Measurements from ENCODE around the gene RAE1.

Gene RAE1

DNA sequence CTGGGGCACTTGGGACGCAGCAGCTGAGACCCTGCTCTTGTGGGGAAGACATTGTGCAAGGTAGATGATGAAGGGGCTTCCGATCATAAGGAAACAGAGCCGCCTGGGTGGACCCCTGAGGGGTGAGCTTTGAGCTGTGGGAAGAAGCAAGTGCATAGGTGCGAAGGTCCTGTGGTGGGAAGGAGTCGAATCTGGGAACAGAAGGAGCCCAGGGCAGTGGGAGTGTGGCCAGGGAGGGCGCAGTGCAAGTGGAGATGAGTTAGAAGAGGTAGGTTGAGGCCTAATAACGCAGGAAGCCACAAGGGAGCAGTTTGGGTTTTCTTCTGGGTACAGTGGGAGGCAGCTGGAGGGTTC, 50.5 kb downstream of the RAE1 start:
- no peak for DNase-seq

DNA sequence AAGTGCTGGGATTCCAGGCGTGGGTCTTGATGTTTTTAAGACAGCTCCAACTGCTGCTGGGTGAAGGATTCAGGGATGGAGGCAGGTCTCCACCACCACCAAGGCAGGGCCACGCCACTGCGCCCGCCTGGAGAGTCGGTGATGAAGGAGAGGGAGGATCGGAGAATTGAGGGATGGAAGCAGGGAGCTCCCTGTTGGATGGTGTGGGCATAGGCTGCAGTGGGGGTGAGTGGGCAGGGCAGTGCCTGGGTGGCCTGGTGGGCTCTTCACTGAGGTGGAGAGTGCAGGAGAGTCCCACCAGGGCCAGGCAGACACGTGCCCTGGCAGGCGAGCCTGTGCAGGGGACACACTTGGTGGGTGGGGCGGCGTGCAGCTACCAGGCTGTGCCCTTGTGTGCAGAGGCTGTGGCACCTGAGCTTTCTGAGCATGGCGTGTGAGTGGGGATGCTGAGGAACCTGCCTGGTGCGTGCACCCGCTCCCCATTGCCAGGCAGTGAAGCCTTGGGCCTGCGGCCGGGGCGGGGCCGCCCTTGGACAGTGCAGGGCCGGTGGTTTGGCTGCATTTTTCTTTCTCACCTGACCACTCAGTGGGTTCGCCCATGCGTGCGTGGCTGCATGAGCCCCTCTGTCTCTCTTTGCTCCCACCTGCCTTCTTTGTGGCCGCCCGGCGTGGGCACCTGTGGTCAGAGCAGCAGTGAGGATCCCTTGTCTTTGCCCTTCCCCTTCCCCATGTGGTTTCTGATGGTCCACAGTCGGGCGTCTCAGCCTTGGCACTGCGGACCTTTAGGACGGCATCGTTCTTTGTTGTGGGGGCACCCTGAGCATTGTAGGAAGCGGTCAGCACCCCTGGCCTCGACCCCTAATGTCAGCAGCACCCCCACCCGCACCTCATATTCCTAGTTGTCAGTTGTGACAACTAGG, 51.4 kb downstream of the RAE1 start:
- no peak for DNase-seq

DNA sequence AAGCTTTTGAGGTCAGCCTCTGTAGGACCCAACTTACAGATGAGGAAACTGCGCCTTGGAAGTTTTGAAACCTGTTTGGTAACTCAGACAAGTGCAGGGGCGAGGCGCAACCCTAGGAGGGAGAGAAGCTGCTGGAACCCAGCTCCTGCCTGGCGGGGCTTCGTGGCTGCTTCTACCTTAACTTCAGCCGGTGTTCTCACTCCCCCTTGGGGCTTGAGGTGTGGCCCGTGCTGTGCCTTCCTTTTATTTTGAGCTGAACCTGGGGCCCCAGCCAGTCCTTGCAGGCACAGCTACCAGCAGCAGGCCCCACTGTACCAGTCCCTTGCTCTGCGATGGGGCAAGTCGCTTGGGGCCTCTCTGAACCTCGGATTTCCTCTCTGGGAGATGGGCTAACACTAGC, 52.2 kb downstream of the RAE1 start:
- DNase-seq = no peak

DNA sequence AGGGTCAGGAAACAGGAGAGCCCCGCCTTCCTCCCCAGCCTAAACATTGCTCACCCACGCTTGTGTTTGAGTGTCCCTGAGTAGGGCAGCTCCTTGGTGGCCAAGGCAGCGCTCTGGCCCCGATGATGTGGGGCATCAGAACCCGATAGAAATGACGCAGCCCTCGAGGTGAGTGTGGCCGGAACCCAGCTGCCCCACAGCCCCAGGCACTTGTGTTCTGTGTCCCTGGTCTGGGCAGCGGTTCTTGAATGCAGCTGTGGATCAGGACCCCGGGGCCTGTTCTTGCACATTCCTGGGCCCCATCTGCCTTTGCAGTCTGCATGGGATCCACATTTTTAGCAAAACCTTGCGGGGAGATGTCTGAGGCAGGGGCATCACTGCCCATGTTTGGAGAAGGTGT, 53.0 kb downstream of the RAE1 start:
- DNase-seq = no peak

DNA sequence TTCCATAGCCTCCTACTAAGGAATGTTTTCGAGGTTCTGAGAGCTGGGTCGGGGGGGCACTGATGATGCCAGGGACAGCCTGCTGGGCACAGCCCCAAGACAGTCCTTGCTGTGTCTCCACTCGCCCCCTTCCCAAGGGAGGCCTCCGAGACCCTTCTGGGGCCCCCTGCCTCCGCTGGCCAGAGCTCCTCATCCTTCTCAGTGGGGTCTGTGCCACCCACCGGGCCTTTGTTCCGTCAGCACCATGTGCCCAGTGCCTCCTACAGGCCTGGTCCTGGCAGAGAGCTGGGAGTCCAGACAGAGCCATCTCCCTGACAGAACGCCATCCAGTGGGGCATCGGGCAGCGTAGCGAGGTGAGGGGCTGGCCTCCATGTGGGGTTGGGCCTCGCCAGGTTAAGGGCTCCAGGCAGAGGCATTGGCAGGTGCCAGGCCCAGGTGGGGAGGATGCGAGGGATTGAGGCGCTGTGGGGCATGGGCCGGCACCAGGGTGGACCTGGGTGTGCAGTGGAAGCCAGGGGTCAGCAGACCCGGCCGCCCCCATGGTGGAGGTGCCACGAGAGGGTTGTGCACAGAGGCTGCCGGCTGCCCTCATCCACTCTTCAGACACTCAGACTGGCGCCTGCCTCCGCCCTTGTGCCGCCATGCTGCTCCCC, 53.5 kb downstream of the RAE1 start:
- DNase-seq = no peak

DNA sequence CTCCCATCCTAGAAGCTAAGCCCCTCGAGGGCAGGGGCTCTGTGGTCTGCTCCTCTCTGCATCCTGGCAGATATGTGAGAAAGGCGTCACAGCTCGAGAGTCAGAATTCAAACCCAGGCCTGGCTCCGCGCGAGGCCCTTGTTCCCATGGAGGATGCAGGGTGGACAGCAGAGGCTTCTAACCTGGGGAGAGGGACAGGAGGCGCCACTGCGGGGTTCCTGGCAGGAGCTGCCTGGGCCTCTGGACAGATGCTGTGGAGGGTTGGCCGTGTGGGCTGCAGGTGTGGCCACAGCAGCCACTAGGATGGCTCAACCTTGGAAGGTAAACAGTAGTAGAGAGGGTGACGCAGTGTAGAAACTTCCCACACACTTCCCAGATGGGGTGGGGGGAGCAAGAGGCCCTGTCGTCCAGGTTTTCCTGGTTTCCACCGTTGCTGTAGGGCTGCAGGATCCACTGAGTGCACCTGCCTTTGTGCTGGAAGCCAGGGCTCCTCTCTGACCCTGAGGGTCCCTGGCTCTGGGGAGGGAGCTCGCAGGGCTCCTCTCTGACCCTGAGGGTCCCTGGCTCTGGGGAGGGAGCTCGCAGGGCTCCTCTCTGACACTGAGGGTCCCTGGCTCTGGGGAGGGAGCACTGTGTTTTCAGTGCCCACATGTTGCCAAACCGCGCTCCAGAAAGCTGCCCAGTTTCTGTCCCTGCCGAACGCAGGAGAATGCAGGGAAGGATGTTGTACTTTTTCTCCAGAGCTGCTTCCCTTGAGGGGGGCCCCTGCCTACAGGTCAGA, 54.4 kb downstream of the RAE1 start:
- DNase-seq = no peak

DNA sequence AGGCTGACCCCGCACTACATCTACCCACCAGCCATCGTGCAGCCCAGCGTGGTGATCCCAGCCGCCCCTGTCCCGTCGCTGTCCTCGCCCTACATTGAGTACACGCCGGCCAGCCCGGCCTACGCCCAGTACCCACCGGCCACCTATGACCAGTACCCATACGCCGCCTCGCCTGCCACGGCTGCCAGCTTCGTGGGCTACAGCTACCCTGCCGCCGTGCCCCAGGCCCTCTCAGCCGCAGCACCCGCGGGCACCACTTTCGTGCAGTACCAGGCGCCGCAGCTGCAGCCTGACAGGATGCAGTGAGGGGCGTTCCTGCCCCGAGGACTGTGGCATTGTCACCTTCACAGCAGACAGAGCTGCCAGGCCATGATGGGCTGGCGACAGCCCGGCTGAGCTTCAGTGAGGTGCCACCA, 56.5 kb downstream of the RAE1 start:
- DNase-seq = no peak

DNA sequence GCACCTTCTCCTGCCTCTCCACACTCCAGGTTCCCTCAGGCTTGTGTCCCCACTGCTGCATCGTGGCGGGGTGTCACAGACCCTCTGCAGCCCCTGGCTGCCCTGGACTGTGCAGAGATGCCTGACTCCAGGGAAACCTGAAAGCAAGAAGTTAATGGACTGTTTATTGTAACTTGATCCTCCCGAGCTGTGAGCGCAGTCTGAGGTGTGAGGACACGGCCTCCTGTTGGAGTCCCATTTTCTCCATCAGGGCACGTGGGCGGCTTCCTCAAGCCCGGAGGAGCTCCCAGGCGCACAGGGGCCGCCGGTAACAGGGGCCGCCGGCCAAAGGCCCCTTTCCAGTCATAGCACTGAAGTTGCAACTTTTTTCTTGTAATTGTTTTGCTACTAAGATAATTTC, 57.1 kb downstream of the RAE1 start:
- no peak for DNase-seq

DNA sequence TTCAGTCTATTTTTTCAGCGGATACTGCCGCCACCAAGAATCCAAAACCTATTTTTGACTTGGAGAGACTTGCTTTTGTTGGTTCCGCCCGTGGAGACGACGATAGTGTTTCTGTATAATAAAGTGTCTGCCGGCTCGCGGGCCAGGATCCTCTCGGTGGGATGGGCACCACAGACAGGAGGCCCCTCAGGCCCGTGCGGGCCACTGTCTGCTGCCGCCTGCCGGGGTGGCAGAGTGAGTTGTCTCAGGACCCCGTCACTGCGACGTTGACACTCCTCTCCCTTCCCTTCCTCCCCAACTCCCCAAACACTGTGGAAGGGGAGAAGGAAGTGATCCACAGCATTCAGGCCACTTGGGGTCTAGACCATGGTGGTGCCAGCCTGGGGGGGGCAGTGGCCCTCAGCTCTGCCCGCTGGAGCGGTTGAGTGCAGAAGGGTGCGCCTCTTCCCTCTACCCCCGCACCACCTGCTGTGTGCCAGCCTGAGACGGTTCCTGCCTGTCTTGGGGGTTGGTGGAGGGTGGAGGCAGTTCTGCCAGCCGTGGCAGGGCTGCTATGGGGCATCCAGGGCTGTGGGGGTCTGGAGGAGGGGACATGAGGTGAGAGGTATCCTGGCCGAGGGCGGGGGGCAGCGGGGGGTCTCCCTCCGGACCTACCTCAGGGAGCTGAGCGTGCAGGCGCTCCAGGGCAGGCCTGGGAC, 57.6 kb downstream of the RAE1 start:
- no peak for DNase-seq

DNA sequence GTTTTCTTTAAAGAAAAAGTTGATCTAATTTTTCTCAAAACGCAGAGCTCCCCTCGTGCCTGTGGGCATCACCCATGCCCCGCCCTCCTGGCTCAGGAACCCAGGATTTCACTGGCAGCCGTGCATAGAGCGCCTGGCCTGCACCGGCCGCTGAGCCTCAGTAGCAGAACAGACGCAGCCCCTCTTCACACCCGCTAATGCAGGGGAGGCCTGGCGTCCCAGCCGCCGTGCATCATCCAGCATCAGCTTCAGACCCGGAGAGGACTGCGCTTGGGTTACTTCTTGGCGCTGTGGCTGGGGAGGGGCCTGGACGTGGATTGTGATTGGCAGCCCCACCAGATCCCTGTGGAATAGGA, 58.2 kb downstream of the RAE1 start:
- no peak for DNase-seq

DNA sequence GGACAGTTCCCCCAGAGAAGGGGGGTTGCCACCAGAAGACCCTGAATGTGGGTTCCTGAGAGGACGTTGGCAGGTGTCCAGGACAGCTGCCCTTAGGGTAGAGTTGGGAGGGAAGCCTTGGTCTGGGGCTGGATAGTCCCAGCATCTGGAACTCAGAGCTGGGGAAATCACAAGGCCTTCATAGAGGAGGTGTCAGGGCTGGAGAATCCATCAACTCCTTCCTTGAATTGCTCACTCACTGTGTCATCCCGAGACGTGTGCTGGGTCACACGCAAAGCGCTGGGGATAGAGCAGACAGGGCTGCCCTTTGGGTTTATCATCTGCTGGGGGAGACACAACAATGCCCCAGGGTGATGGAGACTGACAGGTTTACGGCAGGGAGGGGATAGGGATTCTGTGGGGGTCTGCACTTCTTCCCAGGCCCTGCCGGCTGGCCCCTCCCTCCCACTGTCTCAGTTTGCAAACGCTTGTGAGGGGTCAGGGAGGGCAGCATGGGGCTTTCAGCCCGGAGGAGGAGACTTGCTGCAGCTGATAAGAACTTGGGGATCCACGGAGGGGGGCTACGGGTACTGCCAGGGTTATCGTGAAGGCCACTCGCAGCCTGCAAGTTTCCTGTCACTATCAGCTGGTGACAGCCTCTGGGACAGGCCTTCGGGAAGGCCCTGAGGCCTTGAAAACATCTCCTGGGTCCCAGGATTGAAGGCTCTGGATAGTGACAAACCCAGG, 58.8 kb downstream of the RAE1 start:
- DNase-seq = no peak

DNA sequence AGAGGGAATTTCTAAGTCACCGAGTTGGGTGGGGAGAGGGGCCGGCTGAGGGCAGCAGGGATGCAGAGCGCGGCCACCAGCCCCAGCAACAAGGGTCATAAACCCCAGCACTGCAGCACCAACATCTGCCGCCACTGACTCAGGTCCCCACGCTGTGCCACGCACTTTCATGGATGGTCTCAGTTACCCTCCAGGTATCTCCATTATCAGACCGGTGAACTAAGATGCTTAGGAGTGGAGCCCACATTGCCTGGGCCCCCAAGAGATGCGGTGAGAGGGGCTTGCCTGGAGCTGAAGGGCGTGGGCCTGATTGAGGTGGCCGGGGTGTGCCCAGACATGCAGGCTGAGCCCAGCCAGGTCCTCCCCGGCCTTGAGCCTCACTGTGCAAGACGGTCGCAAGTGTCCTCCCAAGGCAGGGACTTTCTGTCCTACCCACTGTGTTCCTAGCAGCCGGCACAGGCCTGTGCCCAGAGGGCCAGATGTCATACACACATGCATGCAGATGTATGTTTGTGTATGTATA, 59.4 kb downstream of the RAE1 start:
- DNase-seq = no peak

DNA sequence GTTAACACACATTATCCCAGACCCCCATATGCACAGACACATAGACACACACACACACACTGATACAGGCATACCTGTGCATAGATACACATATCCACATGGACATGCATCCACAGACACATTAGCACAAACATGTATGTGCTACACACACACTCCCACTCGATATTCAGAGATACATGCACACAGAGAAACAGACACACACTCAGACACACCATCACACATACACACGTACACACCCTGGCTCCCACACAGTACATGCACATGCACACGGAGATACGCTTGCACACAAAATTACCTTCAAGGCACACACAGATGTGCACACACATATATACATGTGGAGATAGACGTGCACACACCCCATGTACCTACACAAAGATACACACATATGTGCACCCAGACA, 59.9 kb downstream of the RAE1 start:
- no peak for DNase-seq

DNA sequence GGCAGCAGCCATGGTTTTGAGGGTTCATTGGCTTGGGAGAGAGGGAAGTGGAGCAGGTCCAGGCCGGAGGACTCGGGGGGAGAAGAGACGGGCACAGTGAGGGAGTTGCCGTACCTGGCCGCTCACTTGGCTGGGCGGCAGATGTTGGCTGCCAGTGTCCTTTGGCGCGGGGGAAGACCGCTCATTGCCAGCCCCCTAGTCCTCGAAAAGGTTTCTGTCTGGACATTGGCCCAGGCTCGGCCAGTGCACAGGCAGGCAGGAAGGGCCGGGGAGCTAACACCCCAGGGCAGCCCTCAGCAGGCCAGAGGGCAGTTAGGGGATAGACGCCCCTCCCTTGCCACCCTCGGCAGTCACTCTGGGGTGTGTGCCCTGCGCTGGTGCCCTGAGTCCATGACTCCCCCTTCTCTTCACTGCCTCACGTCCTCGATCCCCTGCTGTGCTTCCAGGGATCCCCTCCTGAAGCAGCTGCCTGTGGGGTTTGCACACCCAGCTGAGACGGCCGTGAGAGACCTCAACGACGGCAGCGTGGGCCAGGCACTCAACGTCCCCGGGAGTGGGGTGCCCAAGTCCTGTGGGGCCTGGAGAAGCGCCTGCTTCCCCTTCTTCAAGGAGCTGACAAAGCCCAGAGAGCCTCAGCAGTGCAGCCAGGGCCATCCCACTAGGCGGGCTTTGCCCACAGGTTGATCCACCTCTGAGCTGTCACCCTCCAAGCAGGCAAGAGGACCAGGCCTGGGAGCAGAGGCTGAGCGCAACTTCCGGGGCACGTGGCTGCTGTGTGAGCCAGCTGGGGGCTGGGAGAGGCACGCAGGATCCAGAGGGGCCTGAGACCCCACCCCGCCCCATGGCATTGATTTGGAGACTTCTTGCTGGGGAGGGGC, 60.6 kb downstream of the RAE1 start:
- DNase-seq = no peak

DNA sequence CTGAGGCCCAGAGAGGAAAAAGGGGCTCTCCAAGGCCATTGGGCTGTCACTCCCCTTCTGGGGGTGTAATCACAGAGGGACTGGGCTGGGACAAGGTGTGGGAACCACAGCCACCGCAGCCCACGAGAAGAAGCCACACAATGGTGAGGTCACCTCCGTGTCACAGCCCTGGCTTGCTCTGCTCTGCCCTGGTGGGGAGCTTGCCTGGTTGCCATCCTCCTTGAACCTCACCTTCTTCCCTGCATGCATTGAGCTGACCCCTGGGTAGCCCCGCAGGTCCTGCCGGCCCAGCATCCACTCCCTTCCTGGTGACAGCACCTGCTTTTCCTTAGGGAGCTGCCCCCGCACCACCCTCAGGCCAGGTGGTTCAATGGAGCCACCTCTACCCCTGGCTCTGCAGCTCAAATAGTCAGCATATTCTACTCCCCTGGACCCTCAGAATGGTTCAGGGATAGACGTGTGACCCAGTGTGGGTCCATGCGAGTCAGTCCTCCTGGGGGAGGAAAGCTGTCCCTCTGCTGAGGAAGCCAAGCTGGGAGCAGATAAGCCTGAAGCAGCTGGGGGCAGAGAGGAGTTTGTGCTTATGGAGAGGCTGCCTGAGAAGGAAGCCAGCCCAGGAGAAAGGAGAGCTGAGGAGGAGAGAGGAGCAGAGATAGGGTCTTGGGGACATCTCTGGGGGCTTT, 61.4 kb downstream of the RAE1 start:
- DNase-seq = no peak

DNA sequence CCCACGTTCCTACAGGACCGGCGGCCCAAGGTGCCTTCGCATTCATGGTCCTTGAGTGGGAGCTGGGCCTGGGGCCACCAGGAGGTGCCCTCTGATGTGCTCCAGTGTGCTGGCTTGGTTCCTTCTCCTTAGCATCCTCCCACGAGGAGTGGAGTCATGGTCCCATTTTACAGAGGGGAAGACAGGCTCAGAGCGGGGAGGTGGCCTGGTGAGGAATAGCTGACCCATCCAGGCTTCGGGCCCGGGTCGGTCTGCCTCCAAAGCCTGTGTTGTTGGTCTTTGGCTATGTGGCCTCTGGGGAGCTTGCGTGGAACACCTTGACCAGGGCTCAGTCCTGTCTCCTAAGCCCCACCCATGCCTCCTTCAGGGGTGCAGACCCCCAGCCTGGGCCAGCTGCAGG, 62.9 kb downstream of the RAE1 start:
- DNase-seq = no peak

DNA sequence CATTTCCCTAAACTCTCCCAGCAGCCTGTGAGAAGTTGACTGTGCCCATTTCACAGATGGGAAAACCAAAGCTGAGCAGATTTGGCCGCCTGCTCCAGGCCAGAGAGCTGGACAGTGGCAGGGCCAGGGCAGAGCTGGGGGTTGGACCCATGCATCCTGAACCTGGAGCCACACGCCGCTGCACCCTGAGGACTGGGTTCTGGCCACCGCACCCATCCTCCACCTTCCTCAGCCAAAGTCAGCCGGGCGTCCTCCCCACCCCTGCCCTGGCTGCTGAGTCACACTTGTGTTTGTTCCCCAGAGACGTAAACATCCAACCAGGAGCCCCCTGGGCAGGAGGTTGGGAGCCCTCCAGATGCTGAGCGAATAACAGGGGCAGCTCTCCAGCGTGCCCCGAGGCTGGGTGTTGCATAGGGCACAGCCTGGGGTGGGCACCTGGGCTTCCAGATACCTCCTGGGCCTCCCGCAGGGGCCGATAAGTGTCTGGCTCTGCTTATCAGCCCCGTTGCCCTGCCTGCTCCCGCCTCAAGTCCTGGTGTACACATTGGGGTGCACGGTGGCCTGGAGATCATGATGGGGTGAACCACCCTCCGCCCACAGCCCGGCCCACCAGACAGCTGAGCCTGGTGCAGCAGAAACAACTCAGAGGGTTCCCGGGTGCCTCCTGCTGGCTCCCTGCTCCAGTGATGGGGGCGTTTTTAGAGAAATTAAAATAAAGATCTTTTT, 64.0 kb downstream of the RAE1 start:
- DNase-seq = no peak

DNA sequence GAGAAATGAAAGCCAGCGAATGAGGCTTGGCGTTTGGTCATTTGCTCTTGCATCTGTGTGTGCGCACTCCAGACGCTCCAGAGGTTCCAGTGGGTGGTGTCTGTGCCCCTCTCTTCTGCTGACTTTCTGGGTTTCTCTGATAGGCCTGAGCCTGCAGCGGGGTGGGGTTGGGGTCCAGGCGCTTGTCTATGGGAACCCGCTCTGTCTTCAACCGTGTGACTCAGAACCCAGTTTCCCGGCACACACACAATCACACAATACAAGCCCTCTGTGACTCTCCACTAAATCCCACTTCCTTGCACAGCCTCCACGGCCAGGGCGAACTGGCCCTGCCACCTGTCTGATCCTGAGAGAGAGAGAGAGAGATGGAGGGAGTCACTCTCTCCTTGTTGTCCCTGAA, 64.7 kb downstream of the RAE1 start:
- DNase-seq = no peak

DNA sequence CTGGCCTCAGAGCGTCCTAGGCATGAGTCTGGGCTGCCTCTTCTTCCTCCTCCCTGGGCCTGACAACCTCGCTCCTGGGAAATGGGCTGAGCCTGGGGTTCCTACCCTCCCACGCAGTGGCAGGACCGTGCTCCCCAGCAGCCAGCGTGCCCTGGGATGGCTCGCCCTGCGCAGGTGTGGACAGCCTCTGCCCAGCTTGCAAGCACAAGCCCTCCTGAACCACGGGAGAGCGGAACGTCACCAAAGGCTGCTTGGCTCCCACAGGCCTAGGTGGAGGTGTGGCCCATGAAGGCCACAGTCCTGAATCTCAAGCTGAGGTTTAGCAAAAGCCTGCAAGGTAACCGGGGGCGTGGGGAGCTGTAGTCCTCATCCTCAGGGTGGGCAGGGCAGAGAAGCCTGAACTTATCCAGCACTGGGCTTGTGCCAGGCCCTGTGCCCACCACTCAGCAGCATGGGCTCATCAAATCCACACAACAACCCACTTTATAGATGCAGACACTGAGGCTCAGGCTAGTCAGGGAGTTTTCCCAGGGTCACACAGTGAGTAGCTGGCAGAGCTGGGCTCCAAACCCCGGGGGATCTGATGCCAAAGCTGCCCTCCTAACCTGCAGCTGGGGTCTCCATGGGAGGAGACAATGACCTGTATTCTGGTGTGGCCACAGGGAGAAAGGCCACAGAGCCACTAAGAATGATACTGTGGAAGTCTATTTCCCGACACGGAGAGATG, 65.4 kb downstream of the RAE1 start:
- no peak for DNase-seq
